ENCODE results near the gene GPRIN1.
"Not testable (repeated sequence)": the region's sequence is repeated elsewhere in the genome, so short reads cannot be mapped to it uniquely, and the experiment has no call there.

GPRIN1 gene

GRCh38 chr5:176591667-176592066, 18.3 kb downstream of the GPRIN1 start (continued):
- TF ChIP-seq ZBTB10 (tag by site-specific recombination; IDR thresholded peaks at IDR 0.05) (peak; percentile 63; the same call in 1 of the 2 replicates), ZNF10 (tag by site-specific recombination; IDR thresholded peaks at IDR 0.05) (peak; percentile 65; the same call in 1 of the 2 replicates), ZNF266 (tag by site-specific recombination; IDR thresholded peaks at IDR 0.05; ENCODE audit: low read depth) (peak; percentile 88), ZNF785 (tag by site-specific recombination; IDR thresholded peaks at IDR 0.05) (peak; percentile 92), SCRT1 (tag by site-specific recombination; IDR thresholded peaks at IDR 0.05; ENCODE audit: borderline replicate concordance) (0 out of 2 replicates have a peak, but pooled peaks have one; percentile 49), HOXD13 (CRISPR knock-in tag; IDR thresholded peaks at IDR 0.05; ENCODE audit: borderline replicate concordance) (peak; percentile 19; the same call in 1 of the 2 replicates), ZNF670 (tag by site-specific recombination; IDR thresholded peaks at IDR 0.05; ENCODE audit: low read depth) (peak; percentile 97; the same call in 1 of the 2 replicates), ZNF423 (tag by site-specific recombination; IDR thresholded peaks at IDR 0.05) (peak; percentile 33; the same call in 1 of the 2 replicates), ZNF248 (tag by site-specific recombination; IDR thresholded peaks at IDR 0.05) (peak; percentile 90; the same call in 1 of the 2 replicates), ZNF175 (tag by site-specific recombination; IDR thresholded peaks at IDR 0.05) (peak; percentile 99; the same call in 1 of the 2 replicates), ZNF707 (tag by site-specific recombination; IDR thresholded peaks at IDR 0.05) (peak; percentile 85), ZFP69B (tag by site-specific recombination; IDR thresholded peaks at IDR 0.05) (peak; percentile 68), ZNF211 (tag by site-specific recombination; IDR thresholded peaks at IDR 0.05; ENCODE audit: low read depth) (0 out of 2 replicates have a peak, but pooled peaks have one; percentile 63), ZNF169 (tag by site-specific recombination; IDR thresholded peaks at IDR 0.05) (peak; percentile 88; the same call in 1 of the 2 replicates), ZNF140 (tag by site-specific recombination; IDR thresholded peaks at IDR 0.05) (peak; percentile 50; the same call in 1 of the 2 replicates), ZNF155 (tag by site-specific recombination; IDR thresholded peaks at IDR 0.05) (peak; percentile 99), ZNF791 (tag by site-specific recombination; IDR thresholded peaks at IDR 0.05) (peak; percentile 87; the same call in 1 of the 2 replicates), ZNF704 (tag by site-specific recombination; IDR thresholded peaks at IDR 0.05) (0 out of 2 replicates have a peak, but pooled peaks have one; percentile 52), ZNF514 (tag by site-specific recombination; IDR thresholded peaks at IDR 0.05) (peak; percentile 93; the same call in 1 of the 2 replicates), ZNF548 (tag by site-specific recombination; IDR thresholded peaks at IDR 0.05) (0 out of 2 replicates have a peak, but pooled peaks have one; percentile 29), YY2 (tag by site-specific recombination; IDR thresholded peaks at IDR 0.05) (peak; percentile 72; the same call in 1 of the 2 replicates), BCL6B (tag by site-specific recombination; IDR thresholded peaks at IDR 0.05) (peak; percentile 57; the same call in 1 of the 2 replicates), ZNF513 (tag by site-specific recombination; IDR thresholded peaks at IDR 0.05) (peak; percentile 96), ZSCAN5A (tag by site-specific recombination; IDR thresholded peaks at IDR 0.05) (peak; percentile 87; the same call in 1 of the 2 replicates), ZNF302 (tag by site-specific recombination; IDR thresholded peaks at IDR 0.05; ENCODE audit: low read depth) (peak; percentile 93; the same call in 1 of the 2 replicates), ZNF274 (tag by site-specific recombination; IDR thresholded peaks at IDR 0.05; ENCODE audit: borderline replicate concordance) (peak; percentile 75; the same call in 1 of the 2 replicates), ZNF488 (tag by site-specific recombination; IDR thresholded peaks at IDR 0.05) (0 out of 2 replicates have a peak, but pooled peaks have one; percentile 88), ZNF146 (tag by site-specific recombination; IDR thresholded peaks at IDR 0.05) (0 out of 2 replicates have a peak, but pooled peaks have one; percentile 56), ZSCAN16 (tag by site-specific recombination; IDR thresholded peaks at IDR 0.05) (peak; percentile 78; the same call in 1 of the 2 replicates), GLI4 (tag by site-specific recombination; IDR thresholded peaks at IDR 0.05) (peak; percentile 94; the same call in 1 of the 2 replicates), ZFP41 (tag by site-specific recombination; IDR thresholded peaks at IDR 0.05; ENCODE audit: borderline replicate concordance) (peak; percentile 86; the same call in 1 of the 2 replicates)
- not testable (repeated sequence) for TF ChIP-seq ZNF274 (IDR thresholded peaks at IDR 0.05; ENCODE audit: low read length)
